ENCODE data around the gene INPP4A.

The INPP4A gene

DNA sequence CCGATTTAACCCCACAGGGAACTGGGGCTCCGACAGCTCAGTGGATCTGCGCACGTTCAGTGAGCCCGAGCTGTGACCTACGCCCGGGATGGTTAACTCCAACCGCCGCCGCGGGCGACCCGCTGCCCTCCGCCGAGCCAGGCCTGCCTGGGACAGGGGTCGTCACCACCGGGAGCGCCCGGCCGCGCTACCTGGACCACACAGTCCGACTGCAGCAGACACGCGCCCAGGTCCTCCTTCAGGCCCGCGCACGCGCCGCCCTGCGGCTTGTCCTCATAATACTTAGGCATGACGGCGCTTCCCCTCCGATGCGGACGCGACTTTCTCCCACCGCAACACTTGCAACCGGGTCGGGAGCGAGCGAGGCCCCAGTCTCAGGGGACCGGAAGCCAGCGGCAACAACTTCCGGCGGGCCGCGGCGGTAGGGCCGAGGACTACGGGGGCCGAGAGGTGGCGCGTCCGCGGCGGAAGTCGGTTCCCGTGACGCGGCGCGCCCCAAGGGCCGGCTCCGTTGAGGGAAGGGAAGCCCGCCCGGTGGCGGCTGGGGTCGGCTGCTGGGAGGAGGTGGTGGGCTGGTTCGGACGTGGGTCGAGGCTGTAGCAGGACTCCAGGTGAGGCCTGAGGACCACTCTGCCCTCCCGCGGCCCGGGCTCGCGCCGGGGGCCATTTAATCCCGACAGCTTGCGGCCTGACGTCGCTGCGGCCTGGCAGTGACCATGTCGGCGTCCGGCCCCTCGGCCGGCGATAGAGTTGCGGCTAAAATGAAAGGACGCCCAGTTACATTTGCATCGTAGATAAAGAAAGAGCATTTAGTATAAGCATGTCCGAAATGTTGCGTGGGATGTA, 163.7 kb downstream of the INPP4A start, which contains the start of the genes COA5 and UNC50 (continued):
- TF ChIP-seq, protein P1, sequence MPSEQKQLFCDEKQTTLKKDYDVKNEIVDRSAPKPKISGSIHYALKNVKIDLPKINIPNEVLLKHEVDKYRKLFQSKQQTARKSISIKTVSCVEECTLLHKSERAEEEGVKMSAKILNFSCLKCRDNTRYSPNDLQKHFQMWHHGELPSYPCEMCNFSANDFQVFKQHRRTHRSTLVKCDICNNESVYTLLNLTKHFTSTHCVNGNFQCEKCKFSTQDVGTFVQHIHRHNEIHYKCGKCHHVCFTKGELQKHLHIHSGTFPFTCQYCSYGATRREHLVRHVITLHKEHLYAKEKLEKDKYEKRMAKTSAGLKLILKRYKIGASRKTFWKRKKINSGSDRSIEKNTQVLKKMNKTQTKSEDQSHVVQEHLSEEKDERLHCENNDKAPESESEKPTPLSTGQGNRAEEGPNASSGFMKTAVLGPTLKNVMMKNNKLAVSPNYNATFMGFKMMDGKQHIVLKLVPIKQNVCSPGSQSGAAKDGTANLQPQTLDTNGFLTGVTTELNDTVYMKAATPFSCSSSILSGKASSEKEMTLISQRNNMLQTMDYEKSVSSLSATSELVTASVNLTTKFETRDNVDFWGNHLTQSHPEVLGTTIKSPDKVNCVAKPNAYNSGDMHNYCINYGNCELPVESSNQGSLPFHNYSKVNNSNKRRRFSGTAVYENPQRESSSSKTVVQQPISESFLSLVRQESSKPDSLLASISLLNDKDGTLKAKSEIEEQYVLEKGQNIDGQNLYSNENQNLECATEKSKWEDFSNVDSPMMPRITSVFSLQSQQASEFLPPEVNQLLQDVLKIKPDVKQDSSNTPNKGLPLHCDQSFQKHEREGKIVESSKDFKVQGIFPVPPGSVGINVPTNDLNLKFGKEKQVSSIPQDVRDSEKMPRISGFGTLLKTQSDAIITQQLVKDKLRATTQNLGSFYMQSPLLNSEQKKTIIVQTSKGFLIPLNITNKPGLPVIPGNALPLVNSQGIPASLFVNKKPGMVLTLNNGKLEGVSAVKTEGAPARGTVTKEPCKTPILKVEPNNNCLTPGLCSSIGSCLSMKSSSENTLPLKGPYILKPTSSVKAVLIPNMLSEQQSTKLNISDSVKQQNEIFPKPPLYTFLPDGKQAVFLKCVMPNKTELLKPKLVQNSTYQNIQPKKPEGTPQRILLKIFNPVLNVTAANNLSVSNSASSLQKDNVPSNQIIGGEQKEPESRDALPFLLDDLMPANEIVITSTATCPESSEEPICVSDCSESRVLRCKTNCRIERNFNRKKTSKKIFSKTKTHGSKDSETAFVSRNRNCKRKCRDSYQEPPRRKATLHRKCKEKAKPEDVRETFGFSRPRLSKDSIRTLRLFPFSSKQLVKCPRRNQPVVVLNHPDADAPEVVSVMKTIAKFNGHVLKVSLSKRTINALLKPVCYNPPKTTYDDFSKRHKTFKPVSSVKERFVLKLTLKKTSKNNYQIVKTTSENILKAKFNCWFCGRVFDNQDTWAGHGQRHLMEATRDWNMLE (tag by site-specific recombination; conservative IDR thresholded peaks at IDR 0.05; ENCODE audit: low read depth), result peak; percentile 74
- TF ChIP-seq, protein P2, sequence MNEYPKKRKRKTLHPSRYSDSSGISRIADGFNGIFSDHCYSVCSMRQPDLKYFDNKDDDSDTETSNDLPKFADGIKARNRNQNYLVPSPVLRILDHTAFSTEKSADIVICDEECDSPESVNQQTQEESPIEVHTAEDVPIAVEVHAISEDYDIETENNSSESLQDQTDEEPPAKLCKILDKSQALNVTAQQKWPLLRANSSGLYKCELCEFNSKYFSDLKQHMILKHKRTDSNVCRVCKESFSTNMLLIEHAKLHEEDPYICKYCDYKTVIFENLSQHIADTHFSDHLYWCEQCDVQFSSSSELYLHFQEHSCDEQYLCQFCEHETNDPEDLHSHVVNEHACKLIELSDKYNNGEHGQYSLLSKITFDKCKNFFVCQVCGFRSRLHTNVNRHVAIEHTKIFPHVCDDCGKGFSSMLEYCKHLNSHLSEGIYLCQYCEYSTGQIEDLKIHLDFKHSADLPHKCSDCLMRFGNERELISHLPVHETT (tag by site-specific recombination; IDR thresholded peaks at IDR 0.05), result no peak
- TF ChIP-seq ZNF791 (tag by site-specific recombination; IDR thresholded peaks at IDR 0.05) (no peak), EGR2 (tag by site-specific recombination; IDR thresholded peaks at IDR 0.05; ENCODE audit: low read depth) (0 out of 2 replicates have a peak, but pooled peaks have one; percentile 11), ZNF292 (tag by site-specific recombination; IDR thresholded peaks at IDR 0.05; ENCODE audit: borderline replicate concordance, low read depth) (no peak), ZNF501 (tag by site-specific recombination; IDR thresholded peaks at IDR 0.05) (peak; percentile 65; the same call in 1 of the 2 replicates), SP3 (tag by site-specific recombination; IDR thresholded peaks at IDR 0.05) (peak; percentile 41), ZBTB20 (tag by site-specific recombination; IDR thresholded peaks at IDR 0.05) (peak; percentile 62; the same call in 1 of the 2 replicates), GLIS1 (tag by site-specific recombination; IDR thresholded peaks at IDR 0.05) (peak; percentile 57), SP2 (tag by site-specific recombination; IDR thresholded peaks at IDR 0.05) (peak; percentile 82), ZNF510 (tag by site-specific recombination; IDR thresholded peaks at IDR 0.05; ENCODE audit: insufficient replicate concordance) (no peak), ZNF37A (tag by site-specific recombination; IDR thresholded peaks at IDR 0.05) (no peak), ZNF324 (tag by site-specific recombination; IDR thresholded peaks at IDR 0.05) (peak; percentile 40; the same call in 1 of the 2 replicates), ZNF48 (tag by site-specific recombination; IDR thresholded peaks at IDR 0.05) (no peak), ZFP3 (tag by site-specific recombination; IDR thresholded peaks at IDR 0.05; ENCODE audit: low read depth) (no peak), ZNF600 (tag by site-specific recombination; IDR thresholded peaks at IDR 0.05) (peak; percentile 99), KLF16 (tag by site-specific recombination; IDR thresholded peaks at IDR 0.05) (peak; percentile 89), SCRT2 (tag by site-specific recombination; IDR thresholded peaks at IDR 0.05) (peak; percentile 74), ZNF10 (tag by site-specific recombination; IDR thresholded peaks at IDR 0.05) (0 out of 2 replicates have a peak, but pooled peaks have one; percentile 32), ZNF24 (tag by site-specific recombination; IDR thresholded peaks at IDR 0.05) (no peak), ZBTB48 (tag by site-specific recombination; IDR thresholded peaks at IDR 0.05) (peak; percentile 68; the same call in 1 of the 2 replicates), ZFHX2 (tag by site-specific recombination; conservative IDR thresholded peaks at IDR 0.05) (peak; percentile 25; the same call in 1 of the 2 replicates)
- TF ChIP-seq, protein P3, sequence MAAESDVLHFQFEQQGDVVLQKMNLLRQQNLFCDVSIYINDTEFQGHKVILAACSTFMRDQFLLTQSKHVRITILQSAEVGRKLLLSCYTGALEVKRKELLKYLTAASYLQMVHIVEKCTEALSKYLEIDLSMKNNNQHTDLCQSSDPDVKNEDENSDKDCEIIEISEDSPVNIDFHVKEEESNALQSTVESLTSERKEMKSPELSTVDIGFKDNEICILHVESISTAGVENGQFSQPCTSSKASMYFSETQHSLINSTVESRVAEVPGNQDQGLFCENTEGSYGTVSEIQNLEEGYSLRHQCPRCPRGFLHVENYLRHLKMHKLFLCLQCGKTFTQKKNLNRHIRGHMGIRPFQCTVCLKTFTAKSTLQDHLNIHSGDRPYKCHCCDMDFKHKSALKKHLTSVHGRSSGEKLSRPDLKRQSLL (tag by site-specific recombination; IDR thresholded peaks at IDR 0.05), result no peak
- TF ChIP-seq, protein P4, sequence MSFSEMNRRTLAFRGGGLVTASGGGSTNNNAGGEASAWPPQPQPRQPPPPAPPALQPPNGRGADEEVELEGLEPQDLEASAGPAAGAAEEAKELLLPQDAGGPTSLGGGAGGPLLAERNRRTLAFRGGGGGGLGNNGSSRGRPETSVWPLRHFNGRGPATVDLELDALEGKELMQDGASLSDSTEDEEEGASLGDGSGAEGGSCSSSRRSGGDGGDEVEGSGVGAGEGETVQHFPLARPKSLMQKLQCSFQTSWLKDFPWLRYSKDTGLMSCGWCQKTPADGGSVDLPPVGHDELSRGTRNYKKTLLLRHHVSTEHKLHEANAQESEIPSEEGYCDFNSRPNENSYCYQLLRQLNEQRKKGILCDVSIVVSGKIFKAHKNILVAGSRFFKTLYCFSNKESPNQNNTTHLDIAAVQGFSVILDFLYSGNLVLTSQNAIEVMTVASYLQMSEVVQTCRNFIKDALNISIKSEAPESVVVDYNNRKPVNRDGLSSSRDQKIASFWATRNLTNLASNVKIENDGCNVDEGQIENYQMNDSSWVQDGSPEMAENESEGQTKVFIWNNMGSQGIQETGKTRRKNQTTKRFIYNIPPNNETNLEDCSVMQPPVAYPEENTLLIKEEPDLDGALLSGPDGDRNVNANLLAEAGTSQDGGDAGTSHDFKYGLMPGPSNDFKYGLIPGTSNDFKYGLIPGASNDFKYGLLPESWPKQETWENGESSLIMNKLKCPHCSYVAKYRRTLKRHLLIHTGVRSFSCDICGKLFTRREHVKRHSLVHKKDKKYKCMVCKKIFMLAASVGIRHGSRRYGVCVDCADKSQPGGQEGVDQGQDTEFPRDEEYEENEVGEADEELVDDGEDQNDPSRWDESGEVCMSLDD (tag by site-specific recombination; IDR thresholded peaks at IDR 0.05), result peak; percentile 59
- TF ChIP-seq, protein P5, sequence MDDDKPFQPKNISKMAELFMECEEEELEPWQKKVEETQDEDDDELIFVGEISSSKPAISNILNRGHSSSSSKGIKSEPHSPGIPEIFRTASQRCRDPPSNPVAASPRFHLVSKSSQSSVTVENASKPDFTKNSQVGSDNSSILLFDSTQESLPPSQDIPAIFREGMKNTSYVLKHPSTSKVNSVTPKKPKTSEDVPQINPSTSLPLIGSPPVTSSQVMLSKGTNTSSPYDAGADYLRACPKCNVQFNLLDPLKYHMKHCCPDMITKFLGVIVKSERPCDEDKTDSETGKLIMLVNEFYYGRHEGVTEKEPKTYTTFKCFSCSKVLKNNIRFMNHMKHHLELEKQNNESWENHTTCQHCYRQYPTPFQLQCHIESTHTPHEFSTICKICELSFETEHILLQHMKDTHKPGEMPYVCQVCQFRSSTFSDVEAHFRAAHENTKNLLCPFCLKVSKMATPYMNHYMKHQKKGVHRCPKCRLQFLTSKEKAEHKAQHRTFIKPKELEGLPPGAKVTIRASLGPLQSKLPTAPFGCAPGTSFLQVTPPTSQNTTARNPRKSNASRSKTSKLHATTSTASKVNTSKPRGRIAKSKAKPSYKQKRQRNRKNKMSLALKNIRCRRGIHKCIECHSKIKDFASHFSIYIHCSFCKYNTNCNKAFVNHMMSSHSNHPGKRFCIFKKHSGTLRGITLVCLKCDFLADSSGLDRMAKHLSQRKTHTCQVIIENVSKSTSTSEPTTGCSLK (tag by site-specific recombination; IDR thresholded peaks at IDR 0.05), result no peak

Data from HEK293 (cell line).